HG02852 (cell line): Measurements from ENCODE around the gene EEPD1.
A peak's percentile ranks its signal among the peaks of the same experiment; 100 is the strongest.
"Not testable (repeated sequence)": the region's sequence is repeated elsewhere in the genome, so short reads cannot be mapped to it uniquely, and the experiment has no call there.

ENCODE experiments used
- ATAC-seq: cut with Tn5 transposase; IDR thresholded peaks from one replicate; pipeline ENCODE4 v1.9.1; 2021; ENCODE audit warnings: mild to moderate bottlenecking, moderate library complexity; ENCODE audit not compliant: unreplicated experiment

EEPD1 gene

GRCh38 chr7:36152756-36153570 is at the start of gene EEPD1:
TSS of gene EEPD1 (plus strand) at chr7:36153254. CDS start at chr7:36154325, 1,071 bp downstream.
- peak; percentile 93 for ATAC-seq

GRCh38 chr7:36103837-36104561 is 49.1 kb upstream of the EEPD1 start:
- ATAC-seq = no peak

GRCh38 chr7:36106972-36107908 is 45.8 kb upstream of the EEPD1 start:
- ATAC-seq = not testable (repeated sequence)

GRCh38 chr7:36107926-36108631 is 45.0 kb upstream of the EEPD1 start:
- ATAC-seq = no peak

GRCh38 chr7:36109013-36109627 is 43.9 kb upstream of the EEPD1 start:
- no peak for ATAC-seq

GRCh38 chr7:36110584-36110983 is 42.5 kb upstream of the EEPD1 start:
- ATAC-seq = no peak

- no peak for ATAC-seq
Observed at GRCh38 chr7:36112969-36113368, 40.1 kb upstream of the EEPD1 start.

GRCh38 chr7:36114355-36114754 is 38.7 kb upstream of the EEPD1 start:
- no peak for ATAC-seq

- ATAC-seq = peak; percentile 100
Observed at GRCh38 chr7:36115448-36116321, 37.4 kb upstream of the EEPD1 start.

GRCh38 chr7:36116347-36117202 is 36.5 kb upstream of the EEPD1 start:
- ATAC-seq = no peak

GRCh38 chr7:36117203-36117840 is 35.7 kb upstream of the EEPD1 start:
- no peak for ATAC-seq

- ATAC-seq = no peak
Observed at GRCh38 chr7:36118344-36118743, 34.7 kb upstream of the EEPD1 start.

- ATAC-seq = no peak
Observed at GRCh38 chr7:36119005-36119706, 33.9 kb upstream of the EEPD1 start.

- not testable (repeated sequence) for ATAC-seq
Observed at GRCh38 chr7:36119983-36120646, 32.9 kb upstream of the EEPD1 start.

GRCh38 chr7:36125630-36126029 is 27.4 kb upstream of the EEPD1 start:
- not testable (repeated sequence) for ATAC-seq

GRCh38 chr7:36127075-36127740 is 25.8 kb upstream of the EEPD1 start:
- ATAC-seq = peak; percentile 78
